Stimulated activated CD4-positive, alpha-beta T cell treated with anti-CD3 and anti-CD28 coated beads, TNF-alpha, amount 100 ng/mL, for 1 hour (primary cell): Measurements from ENCODE around the gene SHROOM4.

Experiments used
- DNase-seq, 3 donors: peaks; one replicate each; pipeline ENCODE4 v3.0.0-alpha.2; 2020; ENCODE audit warnings: low read depth in 3 of 3, low spot score in 1 of 3

The SHROOM4 gene, protein sequence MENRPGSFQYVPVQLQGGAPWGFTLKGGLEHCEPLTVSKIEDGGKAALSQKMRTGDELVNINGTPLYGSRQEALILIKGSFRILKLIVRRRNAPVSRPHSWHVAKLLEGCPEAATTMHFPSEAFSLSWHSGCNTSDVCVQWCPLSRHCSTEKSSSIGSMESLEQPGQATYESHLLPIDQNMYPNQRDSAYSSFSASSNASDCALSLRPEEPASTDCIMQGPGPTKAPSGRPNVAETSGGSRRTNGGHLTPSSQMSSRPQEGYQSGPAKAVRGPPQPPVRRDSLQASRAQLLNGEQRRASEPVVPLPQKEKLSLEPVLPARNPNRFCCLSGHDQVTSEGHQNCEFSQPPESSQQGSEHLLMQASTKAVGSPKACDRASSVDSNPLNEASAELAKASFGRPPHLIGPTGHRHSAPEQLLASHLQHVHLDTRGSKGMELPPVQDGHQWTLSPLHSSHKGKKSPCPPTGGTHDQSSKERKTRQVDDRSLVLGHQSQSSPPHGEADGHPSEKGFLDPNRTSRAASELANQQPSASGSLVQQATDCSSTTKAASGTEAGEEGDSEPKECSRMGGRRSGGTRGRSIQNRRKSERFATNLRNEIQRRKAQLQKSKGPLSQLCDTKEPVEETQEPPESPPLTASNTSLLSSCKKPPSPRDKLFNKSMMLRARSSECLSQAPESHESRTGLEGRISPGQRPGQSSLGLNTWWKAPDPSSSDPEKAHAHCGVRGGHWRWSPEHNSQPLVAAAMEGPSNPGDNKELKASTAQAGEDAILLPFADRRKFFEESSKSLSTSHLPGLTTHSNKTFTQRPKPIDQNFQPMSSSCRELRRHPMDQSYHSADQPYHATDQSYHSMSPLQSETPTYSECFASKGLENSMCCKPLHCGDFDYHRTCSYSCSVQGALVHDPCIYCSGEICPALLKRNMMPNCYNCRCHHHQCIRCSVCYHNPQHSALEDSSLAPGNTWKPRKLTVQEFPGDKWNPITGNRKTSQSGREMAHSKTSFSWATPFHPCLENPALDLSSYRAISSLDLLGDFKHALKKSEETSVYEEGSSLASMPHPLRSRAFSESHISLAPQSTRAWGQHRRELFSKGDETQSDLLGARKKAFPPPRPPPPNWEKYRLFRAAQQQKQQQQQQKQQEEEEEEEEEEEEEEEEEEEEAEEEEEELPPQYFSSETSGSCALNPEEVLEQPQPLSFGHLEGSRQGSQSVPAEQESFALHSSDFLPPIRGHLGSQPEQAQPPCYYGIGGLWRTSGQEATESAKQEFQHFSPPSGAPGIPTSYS (N-terminal part only)

DNA sequence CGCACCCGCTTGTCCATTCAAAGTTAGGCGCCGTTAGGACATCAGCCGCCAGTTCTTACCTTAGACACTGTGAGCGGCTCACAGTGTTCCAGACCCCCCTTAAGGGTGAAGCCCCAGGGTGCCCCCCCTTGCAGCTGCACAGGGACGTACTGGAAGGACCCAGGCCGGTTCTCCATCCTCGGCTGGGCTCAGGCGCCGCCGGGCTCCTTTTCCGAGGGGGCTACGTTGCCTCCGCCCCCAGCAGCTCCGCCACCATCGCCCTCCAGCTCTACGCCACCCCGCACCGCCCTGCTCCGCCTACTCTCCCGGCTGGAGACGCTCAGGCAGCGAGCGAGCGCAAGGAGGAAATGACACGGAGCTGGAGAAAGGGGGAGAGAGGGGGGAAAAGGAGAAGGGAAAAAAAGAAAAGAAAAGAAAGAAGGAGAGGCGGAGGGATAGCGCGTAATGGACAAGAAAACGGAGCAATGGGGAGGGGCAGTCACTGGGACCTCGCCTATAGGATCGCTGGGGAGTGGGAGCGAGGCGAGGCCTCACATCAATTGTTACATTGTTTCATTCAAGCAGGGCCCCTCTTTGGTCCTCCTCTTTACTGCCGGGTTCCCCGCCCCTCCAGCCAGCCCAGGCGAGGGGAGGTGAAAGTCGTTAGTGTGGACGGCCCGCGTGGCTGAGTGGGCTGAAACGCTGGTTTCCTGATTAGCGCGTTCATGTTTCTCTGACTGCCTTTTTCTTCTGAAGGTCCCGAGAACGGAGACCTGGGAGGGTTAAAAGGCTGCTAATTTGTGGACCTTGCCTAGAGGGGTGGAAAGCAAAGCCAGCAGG lies at the start of gene SHROOM4:
Gene SHROOM4, minus strand, starts transcription at position 352 of the 819 bp plus-strand sequence. Its CDS starts 176 bp downstream, at position 176.
- no peak for DNase-seq

DNA sequence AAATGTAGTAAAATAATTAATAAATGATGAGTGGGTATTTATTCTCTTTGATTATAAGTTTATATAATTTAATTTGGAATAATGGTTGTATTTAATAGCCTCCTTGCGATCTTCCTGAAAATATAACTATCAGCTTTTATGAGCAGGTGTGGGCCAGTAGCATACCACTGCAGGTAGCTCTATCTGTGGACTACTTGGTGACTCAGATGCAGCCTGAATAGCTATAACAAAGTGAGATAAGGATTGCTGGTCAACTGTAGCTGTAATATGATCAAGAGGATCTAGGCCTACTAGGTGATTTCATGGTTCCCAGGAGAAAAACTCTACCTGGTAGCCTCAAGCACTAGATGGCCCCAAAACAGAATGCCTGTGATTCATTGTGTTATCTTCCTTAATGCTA lies 49.5 kb upstream of the SHROOM4 start:
- no peak for DNase-seq

DNA sequence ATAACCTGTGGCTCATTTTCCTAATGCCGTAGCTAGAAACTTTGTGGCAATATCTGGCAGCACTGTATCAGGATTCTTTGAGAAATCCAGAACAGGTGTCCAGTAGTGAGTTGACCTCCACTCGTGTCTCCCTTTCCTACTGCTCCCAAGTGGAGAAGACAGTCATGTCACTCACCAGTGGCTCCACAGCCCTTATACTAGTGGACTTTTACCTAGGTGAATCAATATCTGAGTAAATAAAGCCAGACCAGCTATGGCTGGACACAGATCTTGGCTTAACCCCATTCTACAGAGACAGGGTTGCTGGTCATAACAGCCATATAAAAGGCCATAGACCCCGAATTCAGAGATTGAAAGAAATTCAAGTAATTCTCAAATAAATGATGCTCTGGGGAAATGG lies 46.5 kb upstream of the SHROOM4 start:
- DNase-seq = no peak

DNA sequence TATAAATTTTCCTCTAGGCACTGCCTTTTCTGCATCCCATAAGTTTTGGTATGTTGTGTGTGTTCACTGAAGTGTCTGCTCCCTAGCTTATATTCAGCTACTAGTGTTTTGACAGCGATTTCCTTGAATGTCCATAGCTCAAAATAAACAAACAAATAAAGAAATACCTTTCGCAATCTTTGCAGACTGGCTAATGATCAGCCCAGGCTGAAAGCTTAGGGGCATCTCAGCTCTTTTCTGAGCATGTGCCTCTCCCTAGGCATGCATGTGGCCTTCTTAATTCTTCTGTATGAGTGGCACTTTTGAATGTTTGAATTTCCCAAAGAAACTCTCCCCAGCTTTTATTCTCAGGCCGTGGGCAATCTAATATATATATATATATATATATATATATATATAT lies 44.6 kb upstream of the SHROOM4 start:
- no peak for DNase-seq

DNA sequence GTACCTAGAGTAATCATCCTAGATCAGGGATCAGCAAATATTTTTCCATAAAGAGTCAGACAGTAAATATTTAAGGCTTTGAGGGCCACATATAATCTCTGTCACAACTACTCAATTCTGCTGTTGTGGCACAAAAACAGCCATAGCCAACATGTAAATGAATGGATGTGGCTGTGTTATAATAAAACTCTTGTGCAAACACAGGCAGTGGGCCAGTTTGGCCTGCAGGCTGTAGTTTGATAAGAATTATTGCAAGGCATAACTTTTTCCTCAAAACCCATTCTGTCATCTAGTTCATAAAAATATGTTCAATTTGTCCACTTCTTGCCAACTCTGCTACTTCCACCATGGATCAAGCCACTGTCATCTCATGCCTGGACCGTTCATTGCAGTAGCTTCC lies 39.4 kb upstream of the SHROOM4 start:
- no peak for DNase-seq

DNA sequence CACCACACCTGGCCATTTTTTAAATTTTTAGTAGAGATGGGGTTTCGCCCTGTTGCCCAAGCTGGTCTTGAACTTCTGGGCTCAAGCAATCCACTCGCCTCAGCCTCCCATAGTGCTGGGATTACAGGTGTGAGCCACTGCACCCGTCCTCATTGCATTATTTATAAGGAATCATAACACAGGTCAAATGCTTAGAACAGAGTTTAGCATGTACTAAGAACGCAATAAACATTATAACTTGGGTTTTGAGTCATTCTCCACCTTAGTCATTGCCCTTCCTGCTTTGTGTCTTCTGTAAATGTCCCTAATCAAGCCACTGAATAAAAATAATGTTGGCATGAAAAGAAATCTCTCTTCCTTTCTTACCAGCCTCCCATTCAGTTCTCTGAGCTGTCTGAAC lies 38.5 kb upstream of the SHROOM4 start:
- DNase-seq = no peak

DNA sequence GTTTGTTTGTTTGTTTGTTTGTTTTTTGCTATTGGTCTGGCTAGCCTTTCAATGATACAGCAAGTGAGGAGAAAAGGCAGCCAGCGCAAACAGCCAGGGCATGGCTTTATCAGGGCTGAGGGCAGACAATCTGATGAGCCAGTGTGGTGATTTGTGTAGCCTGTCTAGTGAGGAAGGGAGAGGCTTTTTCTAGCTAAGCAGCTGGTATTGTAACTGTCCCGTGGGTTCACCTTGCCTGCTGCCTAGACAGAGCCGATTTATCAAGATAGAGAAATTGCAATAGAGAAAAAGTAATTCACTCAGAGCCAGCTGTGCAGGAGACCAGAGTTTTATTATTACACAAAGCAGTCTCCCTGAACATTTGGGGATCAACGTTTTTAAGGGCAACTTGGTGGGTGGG lies 28.2 kb upstream of the SHROOM4 start:
- no peak for DNase-seq

DNA sequence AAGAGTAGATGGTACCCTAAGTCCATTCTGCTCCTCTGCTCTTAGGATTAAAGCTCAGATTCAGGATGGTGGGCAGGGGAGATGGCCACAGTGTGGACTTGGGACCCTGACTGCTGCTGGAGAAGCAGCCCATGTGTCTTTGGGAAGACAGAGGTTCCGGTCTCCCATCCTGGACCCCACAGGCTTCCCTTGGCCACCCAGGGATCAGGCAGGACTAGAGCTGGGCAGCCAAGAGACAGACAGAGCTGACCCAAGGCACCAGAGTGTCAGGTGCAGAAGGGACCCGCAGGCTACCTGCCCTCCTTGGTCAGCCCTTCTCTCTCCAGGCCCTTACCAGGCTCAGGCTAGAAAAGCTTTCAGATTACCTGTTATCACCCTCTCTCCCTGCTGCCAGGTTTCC lies 25.7 kb upstream of the SHROOM4 start:
- no peak for DNase-seq

DNA sequence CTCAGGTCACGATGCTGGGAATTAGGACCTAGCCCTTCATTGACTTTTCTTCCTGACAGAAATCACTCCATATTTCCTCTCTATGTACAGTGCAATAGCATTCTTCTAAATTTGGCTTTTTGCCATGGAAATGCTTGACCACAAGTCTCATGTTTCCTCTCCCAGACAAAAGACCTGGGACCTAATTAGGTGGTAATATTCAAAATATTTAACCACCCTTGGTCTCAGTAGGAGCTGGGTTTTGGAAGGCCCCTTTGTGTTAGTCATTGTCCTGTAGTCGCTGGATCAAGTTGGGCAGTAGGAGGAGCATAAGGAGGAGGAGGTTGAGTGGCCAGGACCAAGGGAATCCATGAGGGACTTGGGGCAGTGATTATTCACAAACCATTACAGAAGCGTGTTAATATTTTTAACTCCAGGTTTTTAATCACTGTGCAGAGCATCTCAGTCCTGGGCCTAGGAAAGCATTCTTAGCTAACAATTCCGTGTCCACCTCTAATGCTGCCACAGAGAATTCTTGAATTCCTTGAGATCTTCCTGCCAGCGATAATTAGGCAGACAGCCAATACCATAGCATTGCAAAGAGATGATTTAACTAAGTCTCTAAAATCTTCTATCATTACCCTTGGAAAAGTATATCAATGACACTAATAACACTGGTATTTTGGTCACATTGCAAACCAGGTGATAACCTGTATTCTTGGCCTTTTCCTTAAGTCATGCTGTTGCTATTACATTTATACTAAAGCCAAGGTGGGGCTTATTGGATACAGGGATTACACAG lies 25.0 kb upstream of the SHROOM4 start:
- no peak for DNase-seq

DNA sequence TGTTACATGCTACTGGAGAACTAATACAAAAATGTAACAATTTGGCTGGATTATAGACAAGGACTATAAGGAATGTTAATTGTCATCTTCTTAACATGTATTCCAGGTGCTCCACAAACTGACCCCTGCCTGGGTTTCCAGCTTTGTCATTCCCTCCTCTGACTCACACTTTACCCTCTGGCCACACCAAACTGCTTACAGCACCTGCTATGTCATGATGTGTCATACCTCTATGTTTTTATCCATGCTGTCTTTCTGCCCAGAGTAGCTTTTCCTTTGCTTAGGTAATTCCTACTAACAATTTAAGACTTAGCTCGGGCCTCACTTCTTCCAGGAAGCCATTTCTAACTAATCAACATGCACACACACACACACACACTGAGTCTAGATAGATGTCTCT lies 14.0 kb upstream of the SHROOM4 start:
- no peak for DNase-seq

DNA sequence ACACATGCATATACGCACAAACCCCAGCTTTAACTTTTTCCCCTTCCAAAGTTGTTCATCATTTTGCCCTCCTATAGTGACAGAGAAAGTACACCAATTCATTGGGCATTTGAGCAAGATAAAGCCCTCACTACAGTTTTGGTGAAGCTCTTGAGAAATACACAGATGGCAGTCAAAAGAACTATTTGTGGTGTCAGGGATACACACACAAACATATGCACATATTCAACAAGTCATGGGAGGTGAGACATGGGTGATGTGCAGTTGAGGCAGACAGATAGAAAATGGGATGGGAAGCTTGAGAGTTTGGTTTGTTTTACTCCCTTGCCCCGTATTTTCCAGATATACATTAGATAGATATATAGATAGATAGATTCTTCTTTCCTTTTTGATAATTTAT lies 11.8 kb upstream of the SHROOM4 start:
- DNase-seq = no peak

DNA sequence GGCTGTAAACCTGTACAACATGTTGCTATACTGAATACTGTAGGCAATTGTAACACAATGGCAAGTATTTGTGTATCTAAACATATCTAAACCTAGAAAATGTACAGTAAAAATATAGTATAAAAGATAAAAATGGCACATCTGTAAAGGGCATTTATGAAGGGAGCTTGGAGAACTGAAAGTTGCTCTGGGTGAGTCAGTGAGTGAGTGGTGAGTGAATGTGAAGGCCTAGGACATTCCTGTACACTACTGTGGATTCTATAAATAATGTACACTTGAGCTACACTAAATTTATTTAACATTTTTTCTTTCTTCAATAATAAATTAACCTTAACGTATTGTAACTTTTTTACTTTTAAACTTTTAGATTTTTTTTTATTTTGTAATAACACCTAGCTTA lies 5.0 kb upstream of the SHROOM4 start:
- no peak for DNase-seq

DNA sequence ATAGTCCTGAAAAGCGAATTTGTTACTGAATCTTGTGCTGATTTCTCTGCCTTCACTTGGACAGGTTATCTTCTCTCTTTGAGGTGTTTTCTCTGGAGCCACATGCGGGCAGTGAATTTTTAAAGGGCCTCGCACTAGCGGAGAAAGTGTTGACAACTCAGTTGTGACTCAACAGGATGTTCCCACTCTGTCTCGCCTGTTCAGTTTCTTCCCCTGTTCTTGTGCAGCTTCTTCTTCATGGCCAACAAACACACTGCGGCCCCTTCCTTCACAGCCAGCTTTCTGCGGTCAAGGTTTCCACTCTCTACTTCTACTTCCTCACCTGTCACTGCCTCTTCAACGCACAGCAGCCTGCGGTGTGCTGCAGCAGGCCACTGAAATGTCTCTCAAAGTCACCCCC lies 1.1 kb upstream of the SHROOM4 start:
- no peak for DNase-seq

DNA sequence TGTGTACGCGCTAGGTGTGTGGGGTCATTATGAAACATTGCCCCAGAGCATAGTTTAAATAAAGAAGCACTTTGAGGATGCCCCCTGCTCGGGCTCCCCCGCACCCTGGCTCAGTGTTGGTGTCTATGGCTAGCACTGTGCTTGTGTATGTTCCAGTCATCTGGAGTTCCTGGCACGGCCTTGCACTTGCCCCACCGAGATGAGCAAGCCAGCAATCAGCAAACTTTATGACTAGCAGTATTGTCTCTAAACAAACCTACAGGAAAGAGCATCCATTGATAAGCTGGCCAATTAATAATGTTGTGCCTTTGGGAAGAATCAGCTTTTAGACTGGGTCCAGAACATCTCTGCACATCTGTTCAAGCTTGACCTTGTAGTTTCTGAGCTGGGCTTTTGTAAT lies 707 bp upstream of the SHROOM4 start:
- DNase-seq = no peak

DNA sequence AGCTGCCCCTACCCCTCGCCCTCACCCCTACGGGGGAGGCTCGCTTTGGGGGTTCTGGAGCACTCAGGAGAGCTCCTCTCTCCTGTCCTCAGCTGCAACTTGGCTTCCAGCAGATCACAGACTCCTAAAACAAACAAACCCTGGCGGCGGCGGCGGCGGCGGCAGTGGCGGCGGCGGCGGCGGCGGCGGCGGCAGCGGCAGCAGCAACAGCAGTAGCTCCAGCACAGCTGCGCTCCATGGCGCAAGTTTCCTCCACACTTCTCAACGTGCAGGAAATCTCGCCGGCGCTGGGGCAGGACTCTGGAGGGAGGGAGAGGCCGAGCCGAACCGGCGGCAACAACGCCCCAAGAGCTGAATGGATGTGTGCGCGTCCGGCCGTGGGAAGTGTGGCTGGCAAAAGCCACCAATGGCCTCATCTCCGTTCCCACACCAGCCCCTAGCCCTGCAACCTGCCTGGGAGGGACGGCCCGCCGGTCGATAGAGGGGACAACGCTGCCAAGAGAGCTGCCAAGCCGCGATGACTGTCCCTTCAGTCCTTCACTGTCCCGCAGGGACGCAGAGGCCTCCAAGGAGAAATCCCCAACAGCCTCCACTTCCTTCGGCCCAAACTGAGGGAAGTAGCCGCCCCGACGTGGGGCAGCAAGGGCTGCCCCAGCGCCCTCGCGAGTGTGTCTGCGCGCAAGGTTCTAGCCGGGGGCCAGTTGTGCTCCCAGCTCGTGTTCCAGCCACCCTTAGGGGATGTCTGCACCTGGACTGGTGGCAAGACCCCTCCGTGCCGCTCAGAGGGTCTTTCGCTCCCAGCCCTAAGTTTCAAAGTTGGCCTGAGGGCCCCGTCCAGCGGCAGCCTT lies 775 bp downstream of the SHROOM4 start:
- no peak for DNase-seq

DNA sequence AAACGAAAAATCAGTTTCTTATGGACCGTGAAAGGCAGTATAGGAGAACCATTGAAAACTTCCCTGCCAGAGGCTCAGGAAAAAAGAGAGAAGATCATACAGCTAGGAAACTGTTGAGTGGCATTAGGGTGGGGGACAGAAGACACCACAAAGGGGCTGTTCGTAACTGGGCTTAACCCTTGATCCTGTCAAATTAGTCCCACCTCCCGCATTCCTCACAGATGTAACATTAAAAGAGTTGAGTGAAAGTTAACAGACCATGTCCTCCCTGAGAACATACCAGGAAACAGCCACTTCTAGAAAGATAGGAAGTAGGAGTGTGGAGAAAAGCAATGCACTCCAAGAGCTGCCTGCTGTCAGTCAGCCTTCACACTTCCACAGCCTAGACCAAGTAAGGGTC lies 8.7 kb downstream of the SHROOM4 start:
- no peak for DNase-seq

DNA sequence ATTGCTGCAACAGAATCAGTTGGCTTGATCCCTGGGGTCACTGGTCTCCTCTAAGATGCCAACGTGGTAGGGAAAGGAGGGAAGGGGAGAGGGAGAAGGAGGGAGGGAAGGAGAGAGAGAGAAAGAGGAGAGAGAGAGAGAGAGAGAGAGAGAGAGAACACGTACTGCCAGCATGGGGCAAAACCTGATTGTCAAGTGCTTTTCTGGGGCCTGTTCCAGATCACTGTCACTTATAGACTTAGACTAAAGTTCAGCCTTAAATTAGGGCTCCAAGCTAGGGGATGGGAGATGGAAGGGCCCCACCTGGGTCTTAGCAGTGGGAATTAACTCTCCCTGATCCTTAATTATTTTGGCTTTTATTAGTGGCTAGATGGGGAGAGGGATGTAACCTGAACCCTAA lies 12.9 kb downstream of the SHROOM4 start:
- DNase-seq = no peak

DNA sequence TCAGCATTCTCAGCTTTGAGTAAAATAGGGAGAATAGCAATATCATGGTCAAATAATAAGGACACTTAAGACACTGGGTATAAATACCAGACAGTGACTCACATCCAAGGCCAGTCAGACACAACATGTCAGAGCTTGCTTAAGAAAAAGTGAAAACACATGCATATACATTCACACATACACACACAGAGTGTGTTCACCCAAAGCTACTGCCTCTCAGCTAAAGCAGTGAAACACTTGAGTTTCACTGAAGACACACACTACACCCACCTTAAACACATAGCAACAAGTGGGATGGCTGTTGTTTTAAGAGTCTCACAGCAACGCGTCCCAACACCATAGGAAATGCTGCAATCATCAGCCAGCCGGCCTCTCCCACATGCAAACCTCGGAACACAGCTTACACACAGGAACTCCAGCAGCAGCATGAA lies 14.4 kb downstream of the SHROOM4 start:
- DNase-seq = no peak

DNA sequence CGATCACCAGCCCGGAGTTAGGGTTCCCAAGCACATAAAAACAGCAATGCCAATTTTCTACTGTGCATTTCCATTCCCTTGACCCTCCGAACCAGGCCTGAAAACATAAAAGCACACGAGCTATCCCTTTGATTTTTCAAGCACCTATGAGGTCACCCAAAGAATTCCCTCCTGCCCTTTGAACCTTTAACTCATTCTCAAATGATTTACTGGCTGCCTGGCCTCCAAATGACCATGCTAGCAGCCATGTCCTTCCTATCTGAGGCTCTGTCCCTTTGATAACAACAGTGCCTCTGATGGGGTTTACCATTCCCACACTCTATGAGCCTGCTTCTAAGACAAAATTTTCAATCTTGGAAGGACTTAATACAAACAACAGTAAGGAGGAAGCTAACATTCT lies 15.2 kb downstream of the SHROOM4 start:
- DNase-seq = no peak
